Measurements from ENCODE around the gene CST4. TPM values are rescaled to one million over a fixed set of nuclear protein-coding genes. Genes with fewer than 3 reads are reported as not detected.
"Not testable (repeated sequence)": the region's sequence is repeated elsewhere in the genome, so short reads cannot be mapped to it uniquely, and the experiment has no call there.

The CST4 gene
- total and polyA plus RNA-seq, 2 donors (not counting 1 experiment from before 2014, with no cell fraction given), result not detected

DNA sequence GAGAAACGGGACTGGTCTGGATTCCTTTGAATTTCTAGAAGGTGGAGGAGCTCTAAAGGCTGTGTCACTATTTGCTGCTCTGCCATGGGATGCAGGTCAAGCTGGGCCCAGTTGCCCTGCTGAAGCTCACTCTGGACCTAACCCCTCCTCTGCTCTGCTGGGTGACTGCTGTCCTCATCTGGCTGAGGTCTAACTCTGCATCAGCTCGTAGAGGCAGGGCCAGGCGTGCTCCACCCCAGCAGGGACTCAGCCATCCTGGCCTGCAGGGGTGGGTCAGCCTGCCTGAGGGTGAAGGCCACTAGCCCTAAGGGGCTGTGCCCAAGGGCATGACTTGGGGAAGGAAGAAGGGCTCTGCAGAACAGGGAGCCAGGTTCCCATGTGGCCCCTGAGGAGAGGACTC, 852 bp downstream of the CST4 start:
- TF ChIP-seq CTCF (IDR thresholded peaks at IDR 0.05), result no peak
- no peak for TF ChIP-seq EZH2 (IDR thresholded peaks at IDR 0.05; ENCODE audit: borderline replicate concordance, insufficient read depth, low read depth, low read length, poor library complexity, severe bottlenecking)
- Histone ChIP-seq H3K4me3 (ENCODE audit: control extremely low read depth in 1 of 5, extremely low read depth in 1 of 5, insufficient read depth in 1 of 5, low read depth in 2 of 5, low read length in 4 of 5) (no peak overlapping the region), H3K27ac (ENCODE audit: low read length in 2 of 2) (no peak overlapping the region), H3K4me2 (replicated peaks; ENCODE audit: low read depth, low read length, poor library complexity, severe bottlenecking) (no peak overlapping the region), H3K27me3 (replicated peaks in 1 of 4; ENCODE audit: control extremely low read depth in 1 of 4, control insufficient read depth in 3 of 4, insufficient read depth in 4 of 4, low read length in 3 of 4) (no peaks in the 10 kb centered on the region), H3K9ac (ENCODE audit: low read length) (no peak overlapping the region), H3K79me2 (ENCODE audit: control insufficient read depth, insufficient read depth, low read length) (no peaks in the 10 kb centered on the region), H3K4me1 (ENCODE audit: control insufficient read depth in 2 of 2, insufficient read depth in 2 of 2, low read length in 2 of 2) (no peaks in the 10 kb centered on the region), H3K9me3 (ENCODE audit: control extremely low read depth in 1 of 3, control insufficient read depth in 2 of 3, insufficient read depth in 1 of 3, low read length in 2 of 3) (no peaks in the 10 kb centered on the region), H4K20me1 (ENCODE audit: control insufficient read depth, insufficient read depth, low read length, poor library complexity, severe bottlenecking) (no peaks in the 10 kb centered on the region), H3K36me3 (replicated peaks in 1 of 2; ENCODE audit: control extremely low read depth in 1 of 2, control insufficient read depth in 1 of 2, extremely low read depth in 1 of 2, insufficient read depth in 2 of 2, low read length in 1 of 2) (no peaks in the 10 kb centered on the region), H2AFZ (ENCODE audit: insufficient read depth, low read depth, low read length, poor library complexity, severe bottlenecking) (no peak overlapping the region)
- ATAC-seq (ENCODE audit: low read depth), result no peak
- POLR2A ChIA-PET, result no interaction called here
- Mint-ChIP-seq H3K27ac (no peak overlapping the region), H3K4me1 (no peaks in the 10 kb centered on the region), H3K9me3 (ENCODE audit: insufficient read depth) (no peaks in the 10 kb centered on the region), H3K27me3 (peaks cover 11% of the 10 kb centered on the region), H3K4me3 (no peak overlapping the region)
- intact Hi-C loops (cut with micrococcal nuclease), result no loop called here
- CTCF ChIA-PET, result no interaction called here
- 87% methylated on average over 3 of the region's 3 CpGs for WGBS (ENCODE audit: insufficient coverage)
- no peak for DNase-seq

DNA sequence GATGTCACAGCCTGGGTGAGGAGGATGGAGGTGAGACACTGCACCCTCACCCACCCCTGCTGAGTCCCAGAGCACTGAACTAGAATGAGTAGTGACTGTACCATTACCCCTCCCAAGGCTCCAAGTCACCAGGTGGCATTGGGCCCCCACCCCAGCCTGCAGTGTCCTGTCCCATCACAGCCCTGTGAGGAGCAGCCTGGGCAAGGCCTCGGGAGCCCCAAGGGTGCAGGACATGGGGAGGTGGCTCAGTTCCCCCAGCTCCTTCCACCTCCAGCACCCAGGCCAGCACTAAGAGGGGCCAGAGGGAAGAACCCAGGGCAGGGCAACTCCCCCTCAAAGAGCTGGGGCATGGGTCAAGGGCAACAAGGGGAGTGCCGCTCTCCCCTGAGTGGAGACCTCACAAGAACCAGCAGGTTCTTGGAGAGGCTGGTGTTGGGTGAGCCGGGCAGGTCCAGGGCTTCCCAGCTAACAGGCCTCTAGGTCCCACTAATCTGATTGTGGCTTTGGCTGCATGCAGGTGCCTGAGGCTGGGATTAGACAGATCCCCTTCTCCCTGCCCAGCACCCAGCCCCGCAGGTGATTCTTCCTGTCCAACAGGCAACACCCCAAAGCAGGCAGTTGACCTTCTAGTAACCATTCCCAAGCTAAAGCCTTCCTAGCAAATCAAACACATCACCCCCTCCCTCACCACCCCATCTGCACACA, 2.6 kb downstream of the CST4 start:
- DNase-seq (no peak), ATAC-seq (ENCODE audit: low read depth) (no peak)
- Mint-ChIP-seq H3K4me3 (no peak overlapping the region), H3K27ac (no peak overlapping the region), H3K27me3 (peaks cover 7% of the 10 kb centered on the region), H3K9me3 (ENCODE audit: insufficient read depth) (no peaks in the 10 kb centered on the region), H3K4me1 (no peaks in the 10 kb centered on the region)
- H4K20me1 ChIP-seq (ENCODE audit: control insufficient read depth, insufficient read depth, low read length, poor library complexity, severe bottlenecking), result no peaks in the 10 kb centered on the region
- H3K9me3 ChIP-seq (ENCODE audit: control extremely low read depth in 1 of 3, control insufficient read depth in 2 of 3, insufficient read depth in 1 of 3, low read length in 2 of 3), result no peaks in the 10 kb centered on the region
- intact Hi-C loops (cut with micrococcal nuclease), result no loop called here
- no peak overlapping the region for H2AFZ ChIP-seq (ENCODE audit: insufficient read depth, low read depth, low read length, poor library complexity, severe bottlenecking)
- no peak overlapping the region for H3K4me3 ChIP-seq (ENCODE audit: control extremely low read depth in 1 of 5, extremely low read depth in 1 of 5, insufficient read depth in 1 of 5, low read depth in 2 of 5, low read length in 4 of 5)
- WGBS (ENCODE audit: insufficient coverage), result 86% methylated on average over 3 of the region's 4 CpGs
- H3K27me3 ChIP-seq (replicated peaks in 1 of 4; ENCODE audit: control extremely low read depth in 1 of 4, control insufficient read depth in 3 of 4, insufficient read depth in 4 of 4, low read length in 3 of 4), result no peaks in the 10 kb centered on the region
- no peaks in the 10 kb centered on the region for H3K4me1 ChIP-seq (ENCODE audit: control insufficient read depth in 2 of 2, insufficient read depth in 2 of 2, low read length in 2 of 2)
- no peak for TF ChIP-seq EZH2 (IDR thresholded peaks at IDR 0.05; ENCODE audit: borderline replicate concordance, insufficient read depth, low read depth, low read length, poor library complexity, severe bottlenecking)
- TF ChIP-seq CTCF (IDR thresholded peaks at IDR 0.05), result no peak
- H3K27ac ChIP-seq (ENCODE audit: low read length in 2 of 2), result no peak overlapping the region
- H3K9ac ChIP-seq (ENCODE audit: low read length), result no peak overlapping the region
- CTCF ChIA-PET, result no interaction called here
- H3K4me2 ChIP-seq (replicated peaks; ENCODE audit: low read depth, low read length, poor library complexity, severe bottlenecking), result no peak overlapping the region
- POLR2A ChIA-PET, result no interaction called here
- no peaks in the 10 kb centered on the region for H3K36me3 ChIP-seq (replicated peaks in 1 of 2; ENCODE audit: control extremely low read depth in 1 of 2, control insufficient read depth in 1 of 2, extremely low read depth in 1 of 2, insufficient read depth in 2 of 2, low read length in 1 of 2)
- H3K79me2 ChIP-seq (ENCODE audit: control insufficient read depth, insufficient read depth, low read length), result no peaks in the 10 kb centered on the region

GRCh38 chr20:23685529-23685896, 3.3 kb downstream of the CST4 start:
- ATAC-seq (ENCODE audit: low read depth); POLR2A ChIA-PET; H4K20me1 ChIP-seq (ENCODE audit: control insufficient read depth, insufficient read depth, low read length, poor library complexity, severe bottlenecking); H3K4me1 Mint-ChIP-seq; H3K9me3 Mint-ChIP-seq (ENCODE audit: insufficient read depth); CTCF ChIA-PET; H3K4me2 ChIP-seq (replicated peaks; ENCODE audit: low read depth, low read length, poor library complexity, severe bottlenecking); DNase-seq; H3K27ac Mint-ChIP-seq; H3K79me2 ChIP-seq (ENCODE audit: control insufficient read depth, insufficient read depth, low read length); H3K27ac ChIP-seq (ENCODE audit: low read length in 2 of 2); H3K4me1 ChIP-seq (ENCODE audit: control insufficient read depth in 2 of 2, insufficient read depth in 2 of 2, low read length in 2 of 2); H3K9me3 ChIP-seq (ENCODE audit: control extremely low read depth in 1 of 3, control insufficient read depth in 2 of 3, insufficient read depth in 1 of 3, low read length in 2 of 3); H3K4me3 Mint-ChIP-seq; H2AFZ ChIP-seq (ENCODE audit: insufficient read depth, low read depth, low read length, poor library complexity, severe bottlenecking); H3K27me3 ChIP-seq (replicated peaks in 1 of 4; ENCODE audit: control extremely low read depth in 1 of 4, control insufficient read depth in 3 of 4, insufficient read depth in 4 of 4, low read length in 3 of 4); H3K27me3 Mint-ChIP-seq; H3K4me3 ChIP-seq (ENCODE audit: control extremely low read depth in 1 of 5, extremely low read depth in 1 of 5, insufficient read depth in 1 of 5, low read depth in 2 of 5, low read length in 4 of 5); H3K36me3 ChIP-seq (replicated peaks in 1 of 2; ENCODE audit: control extremely low read depth in 1 of 2, control insufficient read depth in 1 of 2, extremely low read depth in 1 of 2, insufficient read depth in 2 of 2, low read length in 1 of 2); H3K9ac ChIP-seq (ENCODE audit: low read length); intact Hi-C loops (cut with micrococcal nuclease): not testable (repeated sequence)
- 79% methylated on average over 3 of the region's 4 CpGs for WGBS (ENCODE audit: insufficient coverage)
